ENCODE measurements around the gene MYO3B. TPM values are rescaled to one million over a fixed set of nuclear protein-coding genes. Genes with fewer than 3 reads are reported as not detected.

The MYO3B gene
- polyA plus RNA-seq, 1 experiment: 0.10 TPM

DNA sequence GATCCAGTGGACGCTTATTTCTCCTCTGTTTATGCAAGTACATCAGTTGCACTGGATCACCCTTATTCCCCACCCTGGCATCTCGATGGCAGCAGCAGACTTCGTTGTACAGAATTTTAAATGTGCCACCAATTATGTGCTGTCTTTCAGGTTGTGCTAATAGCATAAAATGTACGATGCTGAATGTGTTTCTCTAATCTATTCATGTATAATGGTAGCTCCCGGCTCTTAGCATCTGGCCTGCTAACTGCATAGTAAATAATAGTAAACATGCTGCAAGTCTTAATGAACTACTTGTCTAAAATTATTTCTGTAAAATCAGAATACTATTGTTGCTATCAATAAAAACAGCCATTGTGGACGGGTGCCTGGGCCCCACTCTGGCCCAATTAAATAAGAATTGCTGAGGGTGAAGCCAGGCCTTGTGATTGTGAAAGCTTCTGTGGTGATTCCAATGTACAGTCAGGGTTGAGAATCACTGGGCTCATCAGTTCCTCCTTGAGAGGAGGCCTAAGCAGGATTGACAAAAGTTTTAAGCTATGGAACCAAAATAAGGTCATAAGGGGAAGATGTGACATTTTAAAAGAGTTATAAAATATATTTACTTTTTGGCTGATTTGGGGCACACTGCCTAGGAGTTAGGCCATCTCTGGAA lies 14.4 kb upstream of the MYO3B start:
- ChIA-PET POLR2A (no interaction called here), CTCF (interaction anchor here (0.7 kb wide), 1 partner anchor 31 kb away, joined by 3 read pairs; no protein-coding TSS in a partner anchor)
- no peak for DNase-seq (ENCODE audit: low read depth, low spot score)
- Histone ChIP-seq H3K27ac (ENCODE audit: low read depth, low read length) (no peak overlapping the region), H3K9me3 (ENCODE audit: control insufficient read depth, insufficient read depth, low read length) (no peaks in the 10 kb centered on the region), H3K27me3 (ENCODE audit: control insufficient read depth, insufficient read depth, low read length) (no peaks in the 10 kb centered on the region), H3K4me3 (ENCODE audit: low read depth, low read length) (no peak overlapping the region)
- TF ChIP-seq, protein P1, sequence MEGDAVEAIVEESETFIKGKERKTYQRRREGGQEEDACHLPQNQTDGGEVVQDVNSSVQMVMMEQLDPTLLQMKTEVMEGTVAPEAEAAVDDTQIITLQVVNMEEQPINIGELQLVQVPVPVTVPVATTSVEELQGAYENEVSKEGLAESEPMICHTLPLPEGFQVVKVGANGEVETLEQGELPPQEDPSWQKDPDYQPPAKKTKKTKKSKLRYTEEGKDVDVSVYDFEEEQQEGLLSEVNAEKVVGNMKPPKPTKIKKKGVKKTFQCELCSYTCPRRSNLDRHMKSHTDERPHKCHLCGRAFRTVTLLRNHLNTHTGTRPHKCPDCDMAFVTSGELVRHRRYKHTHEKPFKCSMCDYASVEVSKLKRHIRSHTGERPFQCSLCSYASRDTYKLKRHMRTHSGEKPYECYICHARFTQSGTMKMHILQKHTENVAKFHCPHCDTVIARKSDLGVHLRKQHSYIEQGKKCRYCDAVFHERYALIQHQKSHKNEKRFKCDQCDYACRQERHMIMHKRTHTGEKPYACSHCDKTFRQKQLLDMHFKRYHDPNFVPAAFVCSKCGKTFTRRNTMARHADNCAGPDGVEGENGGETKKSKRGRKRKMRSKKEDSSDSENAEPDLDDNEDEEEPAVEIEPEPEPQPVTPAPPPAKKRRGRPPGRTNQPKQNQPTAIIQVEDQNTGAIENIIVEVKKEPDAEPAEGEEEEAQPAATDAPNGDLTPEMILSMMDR (IDR thresholded peaks at IDR 0.05; ENCODE audit: low read depth, low read length): no peak

DNA sequence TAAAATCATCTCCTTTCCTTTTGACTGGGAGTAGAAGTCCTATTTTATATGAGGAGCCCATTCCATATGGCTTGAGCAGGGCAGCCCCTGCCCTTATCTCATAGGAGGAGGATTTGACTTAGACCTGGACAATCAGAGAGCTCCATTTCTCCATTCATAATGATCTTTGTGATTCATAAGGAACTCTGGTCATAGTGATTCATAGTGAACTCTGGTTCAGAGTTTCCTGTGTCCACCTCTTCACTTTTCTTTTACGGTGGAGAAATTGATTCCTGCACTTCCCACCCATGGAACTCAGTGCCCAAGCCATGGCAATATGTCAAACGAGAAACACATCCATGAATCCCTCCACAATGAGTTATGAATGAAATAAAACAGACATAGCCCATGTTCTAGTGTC lies 12.8 kb upstream of the MYO3B start:
- DNase-seq (ENCODE audit: low read depth, low spot score): no peak
- ChIA-PET POLR2A (no interaction called here), CTCF (no interaction called here)
- TF ChIP-seq, protein P1 (IDR thresholded peaks at IDR 0.05; ENCODE audit: low read depth, low read length): no peak
- H3K4me3 ChIP-seq (ENCODE audit: low read depth, low read length): no peak overlapping the region
- H3K27me3 ChIP-seq (ENCODE audit: control insufficient read depth, insufficient read depth, low read length): no peaks in the 10 kb centered on the region
- no peak overlapping the region for H3K27ac ChIP-seq (ENCODE audit: low read depth, low read length)
- no peaks in the 10 kb centered on the region for H3K9me3 ChIP-seq (ENCODE audit: control insufficient read depth, insufficient read depth, low read length)

DNA sequence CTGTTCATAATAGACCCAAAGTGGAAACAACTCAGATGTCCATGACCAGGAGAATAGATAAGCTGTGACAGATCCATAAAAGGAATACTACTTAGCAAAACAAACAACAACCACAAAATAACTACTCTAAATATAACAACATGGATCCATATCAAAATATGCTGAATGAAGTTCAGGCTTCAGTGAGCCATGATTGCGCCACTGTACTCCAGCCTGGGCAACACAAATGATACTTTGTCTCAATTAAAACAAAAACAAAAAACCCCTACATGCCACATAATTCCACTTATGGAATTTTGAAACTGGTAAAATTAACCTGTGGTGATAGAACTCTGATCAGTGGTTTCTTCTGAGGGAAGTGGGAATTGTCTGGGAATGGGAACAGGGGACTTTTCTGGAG lies 11.2 kb upstream of the MYO3B start:
- H3K27ac ChIP-seq (ENCODE audit: low read depth, low read length): no peak overlapping the region
- no peak for DNase-seq (ENCODE audit: low read depth, low spot score)
- TF ChIP-seq, protein P1 (IDR thresholded peaks at IDR 0.05; ENCODE audit: low read depth, low read length): no peak
- ChIA-PET CTCF (no interaction called here), POLR2A (no interaction called here)
- no peaks in the 10 kb centered on the region for H3K9me3 ChIP-seq (ENCODE audit: control insufficient read depth, insufficient read depth, low read length)
- H3K27me3 ChIP-seq (ENCODE audit: control insufficient read depth, insufficient read depth, low read length): no peaks in the 10 kb centered on the region
- no peak overlapping the region for H3K4me3 ChIP-seq (ENCODE audit: low read depth, low read length)

DNA sequence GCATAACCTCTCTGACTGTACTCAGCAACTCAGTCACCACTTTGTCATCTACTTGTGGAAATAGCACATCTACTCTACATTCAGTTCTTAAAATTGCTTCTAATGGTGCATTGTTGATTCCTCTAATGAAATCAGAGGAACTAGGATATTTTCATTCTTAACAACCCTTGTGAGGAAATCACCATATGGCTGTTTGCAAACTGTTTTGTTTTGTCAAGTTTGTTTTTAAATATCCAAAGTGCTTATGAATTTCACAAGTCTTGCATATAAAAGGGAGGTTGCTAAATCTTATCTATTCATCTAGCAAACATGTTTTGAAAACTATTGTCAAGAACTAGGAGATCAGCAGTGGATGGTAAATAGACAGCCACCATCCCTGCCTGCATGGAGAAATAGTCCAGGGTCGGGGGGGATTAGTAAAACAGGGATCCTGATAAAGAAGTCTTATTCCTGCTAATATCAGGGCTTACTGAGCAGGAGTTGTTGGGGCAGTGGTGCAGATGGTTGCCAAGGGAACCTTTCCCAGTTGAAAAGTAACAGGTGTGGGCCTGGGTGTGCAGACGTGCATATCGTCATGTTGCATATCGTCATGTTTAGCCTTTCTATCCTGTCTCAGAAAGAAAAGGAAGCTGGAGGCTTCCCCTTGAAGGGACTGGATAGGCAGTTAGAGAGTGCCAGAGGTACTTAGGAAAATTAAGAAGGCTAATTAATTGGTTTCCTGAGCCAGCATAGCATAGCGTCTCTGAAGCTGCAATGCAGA lies 7.5 kb upstream of the MYO3B start:
- ChIA-PET POLR2A (no interaction called here), CTCF (no interaction called here)
- TF ChIP-seq, protein P1 (IDR thresholded peaks at IDR 0.05; ENCODE audit: low read depth, low read length): no peak
- H3K4me3 ChIP-seq (ENCODE audit: low read depth, low read length): no peak overlapping the region
- no peak overlapping the region for H3K27ac ChIP-seq (ENCODE audit: low read depth, low read length)
- H3K27me3 ChIP-seq (ENCODE audit: control insufficient read depth, insufficient read depth, low read length): no peaks in the 10 kb centered on the region
- DNase-seq (ENCODE audit: low read depth, low spot score): no peak
- H3K9me3 ChIP-seq (ENCODE audit: control insufficient read depth, insufficient read depth, low read length): no peaks in the 10 kb centered on the region

DNA sequence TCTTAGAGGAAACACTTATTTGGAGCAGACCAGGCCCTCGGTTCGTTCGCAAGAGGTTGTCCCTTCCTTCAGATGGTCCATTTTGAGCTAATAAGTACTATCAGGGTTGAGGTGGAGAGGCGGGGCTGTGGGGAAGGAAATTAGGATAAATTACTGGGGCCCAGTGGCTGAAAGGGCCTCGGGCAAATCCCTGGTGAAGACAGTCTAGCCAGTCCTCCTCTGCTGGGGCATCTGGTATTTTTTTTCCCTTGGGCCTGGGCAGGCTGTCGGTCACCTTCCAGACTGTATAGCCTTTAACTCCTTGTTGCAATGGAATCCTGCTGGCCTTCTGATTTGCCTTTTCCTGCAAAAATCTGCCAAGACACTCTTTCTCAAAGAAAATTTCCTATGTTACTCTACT lies 1.7 kb upstream of the MYO3B start:
- TF ChIP-seq, protein P1 (IDR thresholded peaks at IDR 0.05; ENCODE audit: low read depth, low read length): no peak
- ChIA-PET POLR2A (no interaction called here), CTCF (interaction anchor here (0.6 kb wide), 1 partner anchor 36 kb away, joined by 4 read pairs; no protein-coding TSS in a partner anchor)
- DNase-seq (ENCODE audit: low read depth, low spot score): no peak
- no peaks in the 10 kb centered on the region for H3K27me3 ChIP-seq (ENCODE audit: control insufficient read depth, insufficient read depth, low read length)
- no peaks in the 10 kb centered on the region for H3K9me3 ChIP-seq (ENCODE audit: control insufficient read depth, insufficient read depth, low read length)
- no peak overlapping the region for H3K4me3 ChIP-seq (ENCODE audit: low read depth, low read length)
- no peak overlapping the region for H3K27ac ChIP-seq (ENCODE audit: low read depth, low read length)
